ENCODE measurements around the gene NTF3.
A peak's percentile ranks its signal among the peaks of the same experiment; 100 is the strongest.

NTF3 gene

DNA sequence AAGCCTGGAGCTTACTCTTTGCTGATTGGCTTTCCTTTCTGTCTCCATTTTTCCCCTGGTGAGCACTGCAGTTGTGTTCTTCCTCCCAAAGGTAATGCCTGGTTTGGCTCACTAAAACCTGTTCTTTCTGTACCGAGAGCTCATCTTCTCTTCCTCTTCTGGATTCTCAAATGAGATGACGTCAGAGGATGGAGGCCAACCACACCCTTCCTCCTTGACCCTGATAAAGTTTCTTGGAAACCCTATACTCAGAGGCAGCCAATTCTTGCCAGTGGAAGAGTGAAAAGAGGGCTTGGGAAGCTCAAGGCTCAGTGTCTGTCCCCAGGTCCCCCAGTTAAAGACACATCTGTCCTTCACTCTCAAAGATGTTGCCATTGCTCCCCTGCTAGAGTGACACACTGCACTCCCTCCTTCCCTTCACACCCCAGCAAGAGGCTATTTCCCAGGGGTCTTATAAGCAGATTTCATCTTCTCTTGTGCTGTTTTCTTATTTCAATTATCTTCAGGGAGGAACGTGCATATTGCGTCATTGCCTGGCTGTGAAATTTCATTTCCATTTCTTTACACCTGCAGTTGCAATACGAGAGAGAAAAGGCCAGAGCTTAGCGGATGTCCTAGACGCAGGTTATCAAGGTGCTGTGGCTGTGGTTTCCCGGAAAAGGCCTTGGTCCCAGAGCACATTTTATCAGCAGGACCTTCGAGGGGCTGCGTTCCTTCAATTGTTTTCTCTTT is 27.3 kb downstream of the NTF3 start:
- peak; percentile 72 for DNase-seq

DNA sequence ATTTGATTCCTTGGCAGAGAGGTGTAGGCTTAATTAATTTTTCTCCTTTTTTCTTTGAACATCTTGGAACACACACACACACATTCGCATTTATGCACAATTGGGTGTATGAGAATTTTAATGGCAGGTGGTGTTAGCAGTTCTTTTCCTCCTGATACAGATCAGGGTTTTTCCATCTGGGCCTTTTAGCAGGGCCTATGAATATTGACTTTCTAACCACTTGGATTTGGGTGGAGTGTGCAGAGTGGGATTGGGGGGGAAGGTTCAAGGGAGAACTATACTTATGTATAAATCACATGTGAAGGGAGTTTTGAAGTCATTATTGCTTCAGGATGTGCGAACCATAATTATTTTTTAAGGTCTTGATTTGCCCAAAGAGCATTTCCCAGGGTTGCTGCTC is 28.9 kb downstream of the NTF3 start:
- no peak for DNase-seq

DNA sequence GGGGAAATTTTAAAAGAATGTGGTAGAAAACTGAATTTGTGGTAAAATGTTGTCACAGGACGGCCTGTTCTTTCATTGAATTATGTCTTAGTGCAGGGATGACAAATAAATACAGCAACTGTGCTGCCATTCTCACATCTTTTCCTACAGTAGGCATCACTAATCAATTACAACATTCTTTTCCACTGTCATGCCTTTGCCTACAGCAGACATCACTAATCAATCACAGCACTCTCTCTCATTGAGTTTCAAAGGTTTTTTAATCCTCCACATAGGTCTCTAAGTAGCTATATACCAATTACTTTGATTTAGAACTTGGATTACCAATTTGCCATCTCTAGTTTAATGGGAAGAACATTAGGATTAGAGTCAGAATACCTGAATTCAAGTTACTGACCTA is 30.1 kb downstream of the NTF3 start:
- DNase-seq, result no peak

DNA sequence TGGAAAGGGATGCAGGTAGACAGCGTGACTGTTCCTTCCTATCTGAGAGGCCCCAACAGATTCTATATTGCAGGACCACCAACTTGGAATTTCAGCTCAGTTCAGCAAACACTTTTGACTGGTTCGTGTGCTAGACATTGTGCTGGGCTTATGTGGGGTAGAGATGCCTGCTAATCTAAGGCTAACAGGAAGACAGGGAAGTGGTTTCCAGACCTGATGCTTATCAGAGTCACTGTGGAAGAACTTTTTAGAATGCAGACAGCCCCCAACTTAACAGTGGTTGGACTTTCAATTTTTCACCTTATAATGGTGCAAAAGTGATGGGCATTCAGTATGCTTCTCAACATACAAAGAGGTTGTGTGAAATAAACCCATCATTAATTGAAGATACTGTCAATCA is 32.2 kb downstream of the NTF3 start:
- peak; percentile 62 for DNase-seq

DNA sequence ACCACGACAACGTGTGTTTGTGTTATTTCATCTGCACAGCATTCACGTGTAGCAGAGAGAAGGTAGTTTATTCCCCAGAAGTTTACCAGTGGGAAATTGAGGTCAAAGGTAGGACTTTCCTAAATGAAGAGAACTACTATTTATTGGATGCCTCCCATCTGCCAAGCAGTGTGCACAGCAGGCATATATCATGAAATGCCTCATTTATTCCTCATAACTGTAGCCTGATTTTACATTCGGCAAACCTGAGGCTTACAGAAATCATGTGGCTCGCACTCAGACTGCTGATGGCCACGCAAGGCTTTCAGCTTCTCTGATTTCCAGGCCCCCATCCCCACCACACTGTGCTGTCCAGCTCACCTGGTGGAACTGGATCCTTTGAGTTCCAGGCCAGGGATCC is 33.5 kb downstream of the NTF3 start:
- no peak for DNase-seq

DNA sequence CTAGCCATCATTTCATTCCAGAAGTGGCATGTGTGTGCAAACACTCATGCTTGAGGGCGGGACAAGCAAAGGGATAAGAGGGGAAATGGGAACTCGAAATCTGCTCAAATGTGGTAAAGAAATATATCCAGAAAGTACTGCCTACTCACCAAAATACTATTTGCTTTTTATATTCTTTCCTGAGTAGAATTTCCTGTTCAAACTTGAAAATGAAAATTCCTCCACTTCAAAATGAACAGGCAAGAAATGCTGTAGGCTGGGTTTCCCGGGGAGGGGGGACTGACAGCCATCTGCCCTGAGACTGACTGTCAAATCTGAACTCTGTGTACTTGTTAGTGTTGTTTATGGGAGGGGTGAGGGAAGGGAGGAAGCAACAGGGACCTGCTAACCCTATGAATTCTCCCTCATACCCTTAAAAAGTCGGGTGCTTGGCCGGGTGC is 34.6 kb downstream of the NTF3 start:
- no peak for DNase-seq

DNA sequence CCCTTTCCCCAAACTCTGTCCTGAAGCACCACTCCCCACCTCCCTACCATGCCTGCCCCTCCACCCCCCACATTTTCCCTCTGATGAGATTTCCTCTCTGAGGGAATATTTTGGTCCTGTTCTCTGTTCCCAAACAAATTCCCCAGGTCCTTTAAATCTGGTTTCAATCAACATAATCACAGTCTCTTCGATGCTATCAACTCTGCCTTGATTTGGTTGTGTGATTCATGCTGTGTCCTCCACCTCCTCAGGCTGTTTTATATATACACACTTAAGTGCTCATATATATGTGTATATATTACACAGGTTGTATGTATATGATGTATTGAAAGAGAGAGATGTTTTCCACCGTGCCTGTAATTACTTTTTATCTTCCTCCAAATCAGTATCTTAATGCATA is 36.0 kb downstream of the NTF3 start:
- DNase-seq, result no peak

DNA sequence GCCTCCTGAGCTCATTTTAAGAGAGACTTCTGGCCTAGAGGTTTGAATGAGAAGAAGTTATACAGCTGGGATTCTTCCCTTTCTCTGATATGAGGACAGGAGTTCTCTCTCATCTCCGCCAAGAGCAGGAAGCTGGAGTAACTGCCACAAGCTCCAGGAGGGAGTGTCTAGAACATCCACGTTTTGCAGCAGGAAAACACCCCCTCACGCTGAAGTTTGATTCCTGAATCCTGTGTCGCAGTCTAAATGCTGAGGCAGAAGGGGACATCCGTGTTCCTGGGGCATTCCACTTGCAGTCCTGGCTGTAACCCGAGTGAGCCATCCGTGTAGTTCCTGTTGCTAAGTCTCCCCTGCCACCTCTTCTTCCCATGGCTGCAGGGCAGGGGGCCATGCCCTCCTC is 38.3 kb downstream of the NTF3 start:
- DNase-seq, result no peak

DNA sequence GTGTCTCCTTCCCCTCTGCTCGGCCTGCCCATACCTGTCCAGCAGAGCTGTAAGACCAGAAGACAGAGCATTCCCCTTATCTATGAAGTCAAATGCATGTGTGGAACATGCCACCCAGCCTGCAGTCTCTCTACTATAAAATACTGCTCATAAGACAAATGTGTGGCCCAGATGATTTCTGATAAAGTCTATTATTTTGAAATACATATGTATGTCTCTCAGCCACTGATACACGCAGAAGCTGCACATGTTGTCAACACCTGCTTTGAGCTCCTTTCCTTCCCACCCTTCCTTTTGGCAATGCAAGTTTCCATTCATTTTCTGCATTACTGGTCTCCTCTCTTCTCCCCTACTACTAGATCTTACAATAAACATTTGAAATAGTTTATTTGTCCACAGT is 38.8 kb downstream of the NTF3 start:
- no peak for DNase-seq

DNA sequence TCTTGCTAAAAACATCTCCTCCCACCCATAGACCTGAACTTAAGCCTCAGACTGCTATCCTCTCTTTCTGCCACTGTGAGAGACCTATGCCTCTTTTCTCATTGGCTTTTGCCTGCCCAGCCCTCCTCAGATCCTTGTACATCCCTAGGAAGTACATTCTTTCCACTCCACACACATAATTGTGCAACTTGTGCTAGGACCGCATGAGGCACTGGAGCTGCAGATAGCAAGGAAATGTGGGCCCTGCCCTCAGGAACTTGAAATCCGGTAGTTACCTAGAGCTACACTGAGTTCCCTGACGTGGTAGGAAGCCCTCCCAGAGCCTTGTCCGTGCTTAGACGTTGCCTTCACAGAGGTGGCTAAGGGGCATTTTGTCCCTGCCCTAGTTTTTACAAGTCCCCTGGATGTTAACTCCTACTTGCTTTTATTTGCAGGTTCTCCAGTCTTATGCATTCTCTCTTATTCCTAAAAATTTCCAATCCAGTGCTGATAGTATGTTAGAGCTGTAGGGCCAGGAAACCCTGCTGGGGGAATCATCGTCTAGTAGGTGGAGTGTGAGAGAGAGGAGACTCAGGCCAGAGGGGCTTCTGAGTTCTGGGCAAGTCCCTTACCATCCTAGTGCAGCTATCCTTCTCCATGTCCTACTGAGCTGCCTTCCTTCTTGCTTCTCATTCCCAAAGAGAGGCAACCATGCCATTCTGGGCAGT is 41.3 kb downstream of the NTF3 start:
- DNase-seq, result no peak

DNA sequence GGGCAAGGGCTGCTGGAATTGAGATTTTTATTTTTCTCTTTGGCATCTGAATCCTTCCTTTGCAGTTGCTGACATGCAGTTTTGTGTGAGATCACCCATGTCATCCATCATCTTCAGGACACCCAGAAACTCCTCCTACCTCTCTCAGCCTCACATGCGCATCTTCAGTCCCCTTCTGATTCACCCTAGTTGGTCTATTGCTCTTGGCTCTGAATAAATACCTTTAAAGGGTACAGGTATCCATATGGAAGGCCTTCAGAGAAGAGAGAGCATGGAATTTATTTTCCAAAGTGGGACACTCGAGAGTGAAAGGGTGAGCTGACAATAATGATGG is 41.8 kb downstream of the NTF3 start:
- DNase-seq, result no peak

DNA sequence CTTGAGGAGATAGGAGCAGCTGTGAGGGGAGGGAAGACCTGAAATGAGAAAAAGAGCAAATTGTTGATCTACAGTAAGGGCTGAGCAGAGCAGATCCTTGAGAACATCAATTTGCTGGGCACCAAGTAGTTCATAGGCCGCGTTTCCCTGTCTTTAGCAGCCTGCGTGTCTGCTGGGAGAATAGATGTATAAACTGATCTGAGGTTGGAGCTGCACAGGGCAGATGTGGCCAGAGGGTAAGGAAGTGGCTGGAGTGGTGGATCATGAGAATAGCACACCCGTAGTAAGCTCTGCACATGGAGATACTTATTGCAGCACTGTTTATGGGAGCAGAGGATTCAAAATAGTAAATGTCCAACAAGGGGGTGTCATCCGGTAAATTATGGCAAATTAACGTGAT is 44.4 kb downstream of the NTF3 start:
- peak; percentile 35 for DNase-seq

DNA sequence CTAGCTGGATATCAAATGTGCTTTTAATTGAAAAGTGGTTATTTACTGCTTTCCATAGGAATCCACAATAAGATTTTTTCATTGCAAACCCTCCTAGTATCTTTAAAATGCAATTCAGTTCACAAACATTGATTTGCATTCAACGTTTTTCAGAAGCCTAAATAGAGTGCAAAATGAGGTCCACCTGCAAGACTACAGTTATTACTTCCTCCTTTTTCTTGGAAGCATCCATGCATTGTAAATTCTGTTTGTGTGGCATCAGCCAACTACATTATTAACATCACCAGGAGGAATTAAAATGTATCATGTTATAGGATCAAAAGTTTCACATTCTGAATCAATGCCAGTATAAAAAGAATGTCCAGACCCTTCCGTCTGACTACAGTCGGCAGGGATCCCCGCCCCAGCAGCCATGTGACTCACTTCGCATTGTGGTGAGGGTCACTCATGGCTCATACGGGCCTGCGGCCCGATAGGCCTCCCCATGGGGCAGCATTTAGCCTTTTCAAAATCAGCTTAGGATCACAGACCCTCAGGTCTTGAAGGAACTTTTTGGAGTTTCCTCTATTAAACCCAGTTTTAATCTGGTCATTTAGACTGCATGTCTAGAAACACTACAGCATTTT is 46.3 kb downstream of the NTF3 start:
- DNase-seq, result no peak

DNA sequence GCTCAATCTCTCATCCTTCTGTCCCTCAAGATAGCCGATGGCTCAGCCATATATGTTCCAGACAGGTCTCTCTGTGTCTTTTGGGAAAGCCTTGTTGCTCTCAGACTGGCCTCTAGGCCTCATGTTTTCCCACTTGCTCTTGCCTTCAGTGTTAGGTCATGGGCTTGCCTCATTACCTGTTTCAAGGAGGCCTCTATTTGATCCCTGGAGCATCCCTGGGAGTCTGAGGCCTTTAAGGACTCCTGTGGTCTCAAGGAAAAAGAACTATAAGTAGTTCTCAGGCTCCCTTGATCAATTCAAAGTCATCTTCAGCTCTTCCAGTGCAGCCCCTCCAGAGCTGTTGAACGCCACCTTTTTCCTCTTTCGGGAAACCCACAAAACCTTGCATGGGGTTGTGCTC is 47.9 kb downstream of the NTF3 start:
- DNase-seq, result no peak

DNA sequence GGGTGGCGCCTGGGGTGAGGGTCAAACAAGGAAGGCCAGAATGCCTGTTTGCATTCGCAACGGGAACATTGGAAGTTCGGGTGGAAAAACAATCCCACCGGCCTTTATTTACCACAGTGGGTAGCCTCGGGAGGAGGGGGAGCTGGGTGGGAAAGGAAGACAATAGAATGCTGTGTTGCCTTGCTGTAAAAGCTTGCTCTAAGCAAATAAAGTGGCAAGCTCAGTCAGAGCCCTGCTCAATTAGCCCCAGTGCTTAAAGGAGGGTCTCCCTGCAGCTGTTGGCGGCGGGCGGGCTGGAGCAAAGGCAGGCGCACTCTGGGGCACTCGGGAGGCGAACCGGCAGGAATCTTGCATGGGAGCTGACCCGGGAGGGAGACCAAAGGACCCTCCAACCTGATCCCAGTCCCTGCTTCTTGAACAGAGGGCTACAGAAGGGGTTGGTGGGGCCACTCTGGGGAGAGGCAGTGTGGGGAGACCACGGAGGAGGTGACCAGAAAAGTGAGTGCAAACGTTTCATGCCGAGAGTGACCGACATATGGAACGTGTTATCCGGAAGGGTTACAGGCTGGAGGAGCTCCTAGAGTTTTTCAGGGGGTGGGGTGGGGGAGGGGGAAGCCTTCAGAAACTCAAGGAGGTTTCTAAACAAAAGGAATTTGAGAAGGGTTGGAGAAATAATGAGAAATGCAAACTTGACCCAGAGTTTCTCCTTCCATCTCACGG is 48.5 kb downstream of the NTF3 start:
- no peak for DNase-seq

DNA sequence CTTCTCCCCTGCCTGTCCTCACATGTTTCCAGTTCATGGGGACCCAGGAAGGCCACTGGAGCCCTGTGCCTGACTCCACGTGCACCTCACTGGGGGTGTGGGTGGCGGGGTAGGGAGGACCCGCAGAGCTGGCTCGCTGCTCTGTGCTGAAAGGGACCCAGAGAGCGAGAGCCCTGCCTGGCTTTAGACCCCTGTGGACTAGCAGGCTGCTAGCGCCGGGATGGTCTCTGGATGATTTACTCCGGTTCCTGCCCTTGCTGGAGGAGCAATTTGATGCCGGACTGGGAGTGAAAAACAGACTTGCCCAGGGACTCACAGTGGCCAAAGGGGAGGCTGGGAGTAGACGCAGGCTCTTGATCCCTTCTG is 49.0 kb downstream of the NTF3 start:
- no peak for DNase-seq

DNA sequence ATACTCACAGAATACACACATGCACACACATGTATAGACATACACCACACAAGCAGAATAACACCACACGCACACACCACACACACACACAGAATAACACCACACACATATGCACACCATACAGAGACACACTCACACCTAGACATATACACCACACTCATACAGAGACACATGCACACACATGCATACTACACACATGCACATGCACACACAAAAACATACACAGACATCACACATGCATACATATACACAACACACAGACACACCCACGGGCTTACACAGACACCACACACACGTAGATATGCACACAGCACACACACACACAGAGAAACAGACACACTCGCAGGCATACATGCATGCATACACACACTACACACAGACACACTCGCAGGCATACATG is 49.7 kb downstream of the NTF3 start:
- DNase-seq, result no peak

DNA sequence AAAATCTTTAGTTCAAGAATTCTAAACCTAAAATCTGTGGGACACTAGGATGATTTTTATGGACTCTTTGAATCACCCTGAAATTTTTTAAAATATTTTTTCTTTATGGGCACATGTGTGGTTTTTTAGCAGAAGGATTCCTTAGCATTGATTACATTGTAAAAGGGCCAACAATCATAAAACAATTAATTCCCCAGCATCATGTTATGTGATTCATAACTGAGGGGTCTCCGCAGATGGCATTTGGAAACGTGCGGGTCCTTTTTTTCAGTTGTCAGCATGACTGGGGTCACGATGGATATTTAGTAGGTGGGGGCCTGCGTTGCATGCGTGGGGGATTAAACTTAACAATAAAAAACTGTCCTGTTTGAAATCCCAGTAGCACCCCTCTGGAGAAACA is 52.5 kb downstream of the NTF3 start:
- no peak for DNase-seq

DNA sequence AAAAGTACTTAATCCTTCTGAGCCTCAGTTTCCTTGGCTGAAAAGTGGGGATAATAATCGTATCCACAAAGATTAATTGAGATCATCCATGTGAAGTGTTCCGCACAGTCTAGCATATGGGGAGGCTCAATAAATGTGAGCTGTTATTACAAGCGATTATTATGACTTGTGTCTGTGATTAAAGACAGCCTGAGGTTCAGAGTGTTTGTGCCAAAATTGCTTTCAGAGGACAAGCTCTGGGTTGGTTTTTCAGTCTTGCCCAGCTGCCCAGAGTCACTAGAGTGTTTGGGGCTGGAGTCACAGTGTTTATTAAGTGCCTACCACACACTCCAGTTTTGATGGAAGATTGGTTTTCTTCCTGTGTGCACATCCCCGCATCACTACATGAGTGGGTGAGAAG is 53.5 kb downstream of the NTF3 start:
- no peak for DNase-seq

DNA sequence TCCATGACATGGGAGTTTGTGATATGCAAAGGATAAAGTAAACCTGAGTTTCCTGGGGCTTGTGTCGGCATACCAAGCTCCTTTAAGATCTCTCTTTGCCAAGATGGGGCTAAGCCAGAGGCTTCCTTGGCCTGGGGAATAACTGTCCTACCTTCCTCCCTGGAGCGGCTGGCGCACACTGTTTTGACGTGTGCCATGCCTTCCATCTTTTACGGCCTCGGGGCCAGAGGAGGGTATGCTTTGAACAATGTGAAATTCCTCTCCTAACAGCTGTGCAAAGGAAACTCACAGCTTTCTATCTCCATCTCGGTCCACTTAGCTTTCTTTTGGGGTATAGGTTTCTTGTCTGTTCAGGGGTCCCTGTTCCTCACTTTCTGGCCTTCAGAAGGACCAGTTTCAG is 55.2 kb downstream of the NTF3 start:
- no peak for DNase-seq

DNA sequence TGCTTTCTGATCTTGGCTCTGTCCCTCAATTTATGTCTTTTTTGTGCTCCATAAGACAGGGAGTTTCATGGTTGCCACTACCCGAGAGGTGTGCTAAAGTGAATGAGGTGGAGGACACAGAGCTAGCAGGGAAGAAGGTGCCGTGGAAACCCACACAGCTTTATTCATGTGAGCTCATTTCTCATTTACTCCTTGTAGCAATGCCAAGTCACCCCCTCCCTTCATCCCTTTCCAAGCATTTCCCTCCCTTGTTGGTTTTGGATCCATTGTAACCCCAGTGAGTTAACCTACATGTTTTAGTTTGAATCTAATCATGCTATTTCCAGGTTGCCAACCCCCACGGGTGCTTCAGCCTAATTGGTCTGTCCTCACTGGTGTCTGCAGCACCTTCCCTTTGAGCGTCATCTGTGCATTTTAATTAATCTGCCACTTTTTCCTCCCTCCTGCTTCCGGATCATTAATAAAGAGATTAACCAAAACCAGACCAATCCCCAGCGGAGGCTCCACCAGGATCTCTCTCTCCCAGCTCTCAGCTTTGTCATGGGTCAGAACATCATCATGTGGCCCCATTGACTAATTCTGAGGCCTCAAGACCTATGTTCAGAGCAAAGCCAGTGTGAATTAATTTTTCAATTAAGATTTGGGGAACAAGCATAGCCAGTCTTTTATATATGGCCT is 56.2 kb downstream of the NTF3 start:
- no peak for DNase-seq

DNA sequence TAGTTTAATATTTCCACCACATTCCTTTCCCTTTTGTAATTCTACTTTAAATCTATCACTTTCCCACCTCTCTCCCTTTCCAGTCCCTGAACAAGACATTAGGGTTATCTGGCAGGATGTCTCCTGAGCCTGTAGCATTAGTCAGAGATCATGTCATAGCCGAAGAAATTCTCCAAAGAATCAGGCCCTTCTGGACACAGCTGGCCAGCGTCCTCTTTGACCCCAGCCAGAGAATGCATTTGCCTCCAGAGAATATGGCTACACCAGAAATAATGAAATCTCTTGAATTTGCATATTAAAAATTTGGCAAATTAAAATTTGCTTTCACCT is 56.7 kb downstream of the NTF3 start:
- no peak for DNase-seq

DNA sequence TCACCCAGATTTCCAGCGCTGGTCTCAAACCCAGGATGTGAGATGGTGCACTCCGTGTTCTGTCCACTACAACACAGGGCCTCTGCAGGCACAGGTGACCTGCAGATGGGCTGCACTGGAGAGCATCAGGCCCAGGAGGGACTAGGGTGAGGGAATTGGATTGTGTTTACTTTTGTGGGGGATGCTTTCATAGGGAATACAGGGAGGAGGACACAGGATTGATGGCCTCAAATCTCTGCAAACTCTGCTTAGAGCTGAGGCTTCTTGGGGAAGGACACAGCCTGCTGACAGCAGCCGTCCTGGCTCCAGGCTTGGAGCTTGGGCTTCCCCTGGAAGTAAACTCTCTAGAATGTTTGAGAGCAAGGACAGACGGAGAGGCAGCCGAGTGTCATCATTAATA is 57.1 kb downstream of the NTF3 start:
- DNase-seq, result no peak
